Pancreas (tissue), 10 donors: ENCODE data around the gene GJC2. TPM values are rescaled to one million over a fixed set of nuclear protein-coding genes. Genes with fewer than 3 reads are reported as not detected.

Experiments
- ATAC-seq, 4 donors: fragments of 200-7000 bp; cut with Tn5 transposase; one replicate each; pipeline versions ENCODE4 v1.8.0 to v1.9.1; 2020; ENCODE audit warnings: mild to moderate bottlenecking in 4 of 4, moderate library complexity in 4 of 4
- DNase-seq, 6 donors: peaks; one replicate each; pipeline ENCODE4 v3.0.0-alpha.2; 2020
- FAIRE-seq: peaks from 2 replicates; lab custom pipeline; 2012; peaks lifted over from hg19 to GRCh38; lab: Jason Lieb, UNC
- H3K27ac ChIP-seq, 4 donors: fragments of 200-600 bp; sonication (generic); 1 replicate in 3 of 4; 2 replicates in 1 of 4; pipeline versions ENCODE4 v1.5.0 to v1.8.0; 2020
- H3K27me3 ChIP-seq, 4 donors: fragments of 200-600 bp; one replicate each; pipeline ENCODE4 v1.8.0; 2021
- H3K36me3 ChIP-seq, 3 donors: fragments of 200-600 bp; sonication (generic) in 1 of 3; one replicate each; pipeline versions ENCODE4 v1.5.0 to v1.8.0; 2020 to 2021
- H3K4me1 ChIP-seq, 3 donors: fragments of 200-600 bp; one replicate each; pipeline ENCODE4 v1.8.0; 2021
- H3K4me3 ChIP-seq, 4 donors: fragments of 200-600 bp; sonication (generic) in 2 of 4; one replicate each; pipeline versions ENCODE4 v1.5.0 to v1.8.0; 2020 to 2021
- H3K9me3 ChIP-seq, 4 donors: fragments of 200-600 bp; one replicate each; pipeline ENCODE4 v1.8.0; 2021
- WGBS, 2 donors: extraction: QIAGEN DNeasy Blood & Tissue Kit; methylation state at CpG; one replicate each; pipeline ENCODE4 v1.1.7; 2013; 5-methylcytosine and 5-hydroxymethylcytosine counted together
- intact Hi-C, 3 donors: fragments of 100-400 bp; cut with DNase I; formaldehyde crosslinking; loops; one replicate each; pipeline versions ENCODE4 v1.11.1 to v1.14.2; 2022
- polyA plus RNA-seq, 2 donors: library from polyadenylated mRNA; stranded (reverse); fragments of 200-250 nt; gene quantifications; one replicate each; pipeline ENCODE4 v1.2.3, GENCODE V29; 2013
- total RNA-seq, 6 donors: library from RNA; stranded (reverse); fragmentation: NEBNext Ultra II Directional in 4 of 6; extraction: Animal tissue kit (Norgen Biotek cat#: 25700) in 4 of 6; gene quantifications; one replicate each; pipeline versions ENCODE4 v1.2.1 to v1.2.4, GENCODE V29; 2021 to 2023
- TF ChIP-seq, protein P1 (sequence below), 4 donors: fragments of 200-600 bp; sonication (generic) in 3 of 4; IDR thresholded peaks; one replicate each; pipeline versions ENCODE4 v1.5.0 to v1.8.0; 2021; ENCODE audit warnings: antibody characterized with exemption in 4 of 4
- donor health status: healthy with polysubstance abuse.
- donor health status: DM: no; HTN: no; CAD: no; lungs with moderate emphysema.
- donor health status: DM: no; HTN: no; CAD: no.
- donor health status: control.
- donor health status: control.
- donor health status: Bipolar disorder and iron deficiency.
- donor health status: DM: yes; HTN: yes; CAD: no.
- donor health status: DM: no; HTN: no; CAD: no.
- donor health status: DM: no; HTN: no; CAD: no.
- donor health status: DM: yes; HTN: yes; CAD: no.

The GJC2 gene
- total and polyA plus RNA-seq, 8 donors, result 0.08 to 0.80 (median 0.45) TPM

DNA sequence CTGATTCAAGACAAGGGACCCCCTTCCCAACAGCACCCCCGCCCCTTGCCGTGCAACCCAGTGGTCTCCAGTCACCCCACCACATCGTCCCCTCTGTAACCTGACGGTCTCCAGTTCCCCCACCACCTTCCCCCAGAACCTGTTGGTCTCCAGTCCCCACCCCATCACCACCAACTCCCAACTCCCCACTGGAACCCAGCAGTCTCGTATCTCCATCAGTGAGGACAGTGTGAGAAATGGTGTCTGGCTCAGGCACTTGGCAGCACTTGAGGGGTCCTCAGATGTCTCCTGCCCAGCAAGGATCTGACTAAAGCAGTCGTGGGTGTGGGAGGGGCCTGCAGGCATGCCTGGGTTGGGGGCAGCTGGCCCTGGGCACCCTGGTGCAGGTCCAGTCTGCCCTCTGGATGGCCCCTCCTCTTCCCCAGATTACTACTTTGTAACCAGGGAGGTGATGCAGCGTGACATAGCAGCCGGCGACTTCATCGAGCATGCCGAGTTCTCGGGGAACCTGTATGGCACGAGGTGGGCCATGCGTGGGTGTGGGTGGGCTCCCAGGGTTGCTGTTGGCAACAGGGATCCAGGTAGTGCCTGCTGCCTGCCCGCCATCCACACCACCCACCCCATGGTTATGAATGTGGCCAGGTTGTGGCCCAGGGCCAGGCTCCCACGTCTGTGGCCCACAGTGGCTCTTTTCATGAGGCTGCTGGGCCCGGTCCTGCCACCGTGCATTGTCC, 3.1 kb upstream of the GJC2 start:
- Histone ChIP-seq H3K4me3 (no peak overlapping the region), H3K27me3 (no peaks in the 10 kb centered on the region), H3K4me1 (peaks cover 11 to 25% (median 23%) of the 10 kb centered on the region in 3 donors), H3K27ac (no peak overlapping the region), H3K9me3 (no peaks in the 10 kb centered on the region), H3K36me3 (peaks cover 0 to 23% (median 0%) of the 10 kb centered on the region in 3 donors)
- intact Hi-C loops, result no loop called here
- FAIRE-seq (no peak), DNase-seq (peak in 2 of 6 donors; percentile 12 to 17), ATAC-seq (no peak)
- 90 to 92% methylated on average over 18 of the region's 18 CpGs for WGBS, 2 donors
- TF ChIP-seq, protein P1, sequence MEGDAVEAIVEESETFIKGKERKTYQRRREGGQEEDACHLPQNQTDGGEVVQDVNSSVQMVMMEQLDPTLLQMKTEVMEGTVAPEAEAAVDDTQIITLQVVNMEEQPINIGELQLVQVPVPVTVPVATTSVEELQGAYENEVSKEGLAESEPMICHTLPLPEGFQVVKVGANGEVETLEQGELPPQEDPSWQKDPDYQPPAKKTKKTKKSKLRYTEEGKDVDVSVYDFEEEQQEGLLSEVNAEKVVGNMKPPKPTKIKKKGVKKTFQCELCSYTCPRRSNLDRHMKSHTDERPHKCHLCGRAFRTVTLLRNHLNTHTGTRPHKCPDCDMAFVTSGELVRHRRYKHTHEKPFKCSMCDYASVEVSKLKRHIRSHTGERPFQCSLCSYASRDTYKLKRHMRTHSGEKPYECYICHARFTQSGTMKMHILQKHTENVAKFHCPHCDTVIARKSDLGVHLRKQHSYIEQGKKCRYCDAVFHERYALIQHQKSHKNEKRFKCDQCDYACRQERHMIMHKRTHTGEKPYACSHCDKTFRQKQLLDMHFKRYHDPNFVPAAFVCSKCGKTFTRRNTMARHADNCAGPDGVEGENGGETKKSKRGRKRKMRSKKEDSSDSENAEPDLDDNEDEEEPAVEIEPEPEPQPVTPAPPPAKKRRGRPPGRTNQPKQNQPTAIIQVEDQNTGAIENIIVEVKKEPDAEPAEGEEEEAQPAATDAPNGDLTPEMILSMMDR (IDR thresholded peaks at IDR 0.05), result no peak

DNA sequence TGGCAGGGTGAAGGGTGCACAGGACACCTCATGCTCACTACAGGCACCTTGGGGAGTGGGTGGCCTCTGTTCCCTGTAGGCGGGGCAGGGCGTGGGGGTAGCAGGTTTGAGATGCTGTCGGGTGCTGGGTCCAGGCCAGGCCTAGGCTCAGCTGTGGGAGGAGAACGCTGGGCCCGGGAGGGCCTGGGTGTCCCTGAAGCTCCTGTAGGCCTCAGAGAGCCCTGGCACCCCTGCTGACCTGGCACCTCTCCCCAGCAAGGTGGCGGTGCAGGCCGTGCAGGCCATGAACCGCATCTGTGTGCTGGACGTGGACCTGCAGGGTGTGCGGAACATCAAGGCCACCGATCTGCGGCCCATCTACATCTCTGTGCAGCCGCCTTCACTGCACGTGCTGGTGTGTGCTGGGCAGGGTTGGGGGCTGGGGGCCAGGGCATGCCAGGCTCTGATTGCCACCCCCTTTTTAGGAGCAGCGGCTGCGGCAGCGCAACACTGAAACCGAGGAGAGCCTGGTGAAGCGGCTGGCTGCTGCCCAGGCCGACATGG, 2.5 kb upstream of the GJC2 start:
- Histone ChIP-seq H3K9me3 (no peaks in the 10 kb centered on the region), H3K27me3 (no peaks in the 10 kb centered on the region), H3K4me1 (peaks cover 8 to 19% (median 16%) of the 10 kb centered on the region in 3 donors), H3K4me3 (no peak overlapping the region), H3K36me3 (peaks cover 0 to 23% (median 0%) of the 10 kb centered on the region in 3 donors), H3K27ac (no peak overlapping the region)
- WGBS, 2 donors, result 91% methylated on average over 20 of the region's 20 CpGs
- no peak for ATAC-seq
- intact Hi-C loops, result no loop called here
- no peak for FAIRE-seq
- TF ChIP-seq, protein P1 (IDR thresholded peaks at IDR 0.05), result no peak
- DNase-seq, result peak in 4 of 6 donors; percentile 11 to 74 (median 22)

DNA sequence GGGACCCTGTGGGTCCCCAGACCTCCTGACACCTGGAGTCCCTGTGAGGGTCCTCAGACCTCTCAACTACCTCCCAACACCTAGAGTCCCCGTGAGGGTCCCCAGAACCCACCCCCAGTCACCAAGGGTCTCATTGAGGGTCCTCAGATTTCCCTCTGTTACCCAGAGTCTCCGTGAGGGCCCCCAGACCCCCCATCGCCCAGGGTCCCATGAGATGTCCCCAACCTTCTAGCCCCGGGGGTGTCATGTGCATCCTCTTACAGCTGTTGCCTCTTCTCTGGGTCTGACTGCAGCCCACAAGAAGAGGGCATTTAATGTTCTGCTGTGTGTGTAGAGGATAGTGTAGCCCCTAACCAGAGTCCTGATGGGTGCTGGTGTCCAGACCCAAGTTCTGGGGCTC, 2.0 kb upstream of the GJC2 start:
- TF ChIP-seq, protein P1 (IDR thresholded peaks at IDR 0.05), result no peak
- Histone ChIP-seq H3K36me3 (peaks cover 0 to 23% (median 0%) of the 10 kb centered on the region in 3 donors), H3K4me1 (peaks cover 3 to 13% (median 11%) of the 10 kb centered on the region in 3 donors), H3K27me3 (no peaks in the 10 kb centered on the region), H3K4me3 (no peak overlapping the region), H3K27ac (no peak overlapping the region), H3K9me3 (no peaks in the 10 kb centered on the region)
- ATAC-seq (no peak), DNase-seq (no peak), FAIRE-seq (no peak)
- intact Hi-C loops, result no loop called here
- 79 to 87% methylated on average over 3 to 4 of the region's 4 CpGs for WGBS, 2 donors

DNA sequence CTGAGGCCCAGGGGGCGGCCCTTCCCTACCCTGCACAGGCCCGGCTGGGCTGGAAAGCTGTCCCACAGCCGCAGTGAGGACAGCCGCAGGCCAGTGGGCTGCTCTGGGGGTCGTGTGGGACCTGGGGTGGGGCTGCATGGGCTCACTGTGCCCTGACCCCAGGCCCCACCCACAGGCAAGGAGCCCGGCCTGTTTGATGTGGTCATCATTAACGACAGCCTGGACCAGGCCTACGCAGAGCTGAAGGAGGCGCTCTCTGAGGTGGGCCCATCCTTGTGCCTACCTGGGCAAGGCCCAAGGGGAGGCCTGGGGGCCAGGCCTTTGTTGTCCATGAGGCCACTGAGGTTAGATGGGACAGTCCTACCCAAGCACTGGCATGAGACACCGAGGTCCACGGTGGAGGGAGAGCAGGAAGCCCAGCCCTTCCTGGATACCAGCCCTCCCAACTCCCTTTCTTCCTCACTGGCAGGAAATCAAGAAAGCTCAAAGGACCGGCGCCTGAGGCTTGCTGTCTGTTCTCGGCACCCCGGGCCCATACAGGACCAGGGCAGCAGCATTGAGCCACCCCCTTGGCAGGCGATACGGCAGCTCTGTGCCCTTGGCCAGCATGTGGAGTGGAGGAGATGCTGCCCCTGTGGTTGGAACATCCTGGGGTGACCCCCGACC, 1.4 kb upstream of the GJC2 start:
- WGBS, 2 donors, result 75 to 80% methylated on average over 18 of the region's 18 CpGs
- Histone ChIP-seq H3K9me3 (no peaks in the 10 kb centered on the region), H3K27ac (no peak overlapping the region), H3K36me3 (peaks cover 0 to 23% (median 0%) of the 10 kb centered on the region in 3 donors), H3K4me1 (peaks cover 0 to 8% (median 5%) of the 10 kb centered on the region in 3 donors), H3K27me3 (no peaks in the 10 kb centered on the region), H3K4me3 (no peak overlapping the region)
- ATAC-seq (no peak), DNase-seq (peak in 4 of 6 donors; percentile 11 to 62 (median 36)), FAIRE-seq (no peak)
- TF ChIP-seq, protein P1 (IDR thresholded peaks at IDR 0.05), result no peak
- intact Hi-C loops, result no loop called here
